ENCODE measurements around the gene CACNA1E. TPM values are rescaled to one million over a fixed set of nuclear protein-coding genes. Genes with fewer than 3 reads are reported as not detected.

CACNA1E gene
- total RNA-seq, 1 experiment from 2014 or later: 0.45 TPM

- POLR2A ChIA-PET: no interaction called here
- H3K4me1 Mint-ChIP-seq (ENCODE audit: low read depth, unreplicated experiment): peaks cover 10% of the 10 kb centered on the region
- H3K9me3 Mint-ChIP-seq (ENCODE audit: unreplicated experiment): peaks cover 21% of the 10 kb centered on the region
- CTCF ChIA-PET: no interaction called here
- no peak for TF ChIP-seq CTCF (IDR thresholded peaks at IDR 0.05; ENCODE audit: insufficient read depth in 1 of 2, low read depth in 1 of 2, low read length in 1 of 2, severe bottlenecking in 1 of 2, unreplicated experiment in 1 of 2)
- H3K27me3 Mint-ChIP-seq (ENCODE audit: insufficient read depth, unreplicated experiment): no peaks in the 10 kb centered on the region
- no peaks in the 10 kb centered on the region for H3K27me3 ChIP-seq (replicated peaks; ENCODE audit: control insufficient read depth, insufficient read depth, low read length)
- intact Hi-C loops (cut with micrococcal nuclease; ENCODE audit: unreplicated experiment): no loop called here
- H3K4me3 ChIP-seq (ENCODE audit: low read depth, low read length): no peak overlapping the region
- H3K27ac Mint-ChIP-seq (ENCODE audit: unreplicated experiment): no peak overlapping the region
- DNase-seq: no peak
- BruUV-seq (replicated peaks): no TSS peak
- no peaks in the 10 kb centered on the region for H3K36me3 Mint-ChIP-seq (ENCODE audit: insufficient read depth, unreplicated experiment)
- H3K9me3 ChIP-seq: no peaks in the 10 kb centered on the region
- H3K4me1 ChIP-seq: peaks cover 8% of the 10 kb centered on the region
- H3K4me3 Mint-ChIP-seq (ENCODE audit: unreplicated experiment): no peak overlapping the region
- H3K36me3 ChIP-seq (ENCODE audit: control insufficient read depth, insufficient read depth, low read length): no peaks in the 10 kb centered on the region
Measured at GRCh38 chr1:181440510-181440909, 42.8 kb upstream of the CACNA1E start.

DNA sequence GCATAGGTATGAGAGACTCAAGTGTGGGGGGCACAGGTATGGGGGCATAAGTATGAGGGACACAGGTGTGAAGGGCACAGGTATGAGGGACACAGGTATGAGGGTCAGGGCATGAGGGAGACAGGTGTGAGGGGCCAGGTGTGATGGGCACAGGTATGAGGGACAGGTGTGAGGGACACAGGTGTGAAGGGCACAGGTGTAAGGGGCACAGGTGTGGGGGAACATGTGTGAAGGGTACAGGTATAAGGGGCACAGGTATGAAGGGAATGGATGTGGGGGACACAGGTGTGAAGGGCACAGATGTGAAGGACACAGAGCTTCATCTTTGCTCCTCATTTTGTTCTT, 41.2 kb upstream of the CACNA1E start:
- H3K9me3 Mint-ChIP-seq (ENCODE audit: unreplicated experiment): peaks cover 21% of the 10 kb centered on the region
- H3K27me3 ChIP-seq (replicated peaks; ENCODE audit: control insufficient read depth, insufficient read depth, low read length): no peaks in the 10 kb centered on the region
- no peak for TF ChIP-seq CTCF (IDR thresholded peaks at IDR 0.05; ENCODE audit: insufficient read depth in 1 of 2, low read depth in 1 of 2, low read length in 1 of 2, severe bottlenecking in 1 of 2, unreplicated experiment in 1 of 2)
- no peaks in the 10 kb centered on the region for H3K36me3 ChIP-seq (ENCODE audit: control insufficient read depth, insufficient read depth, low read length)
- ChIA-PET POLR2A (no interaction called here), CTCF (interaction anchor here (1.0 kb wide), 1 partner anchor 17 kb away, joined by 6 read pairs; no protein-coding TSS in a partner anchor)
- H3K36me3 Mint-ChIP-seq (ENCODE audit: insufficient read depth, unreplicated experiment): no peaks in the 10 kb centered on the region
- H3K4me3 Mint-ChIP-seq (ENCODE audit: unreplicated experiment): no peak overlapping the region
- H3K9me3 ChIP-seq: peaks cover 4% of the 10 kb centered on the region; the same call in 1 of the 2 replicates
- DNase-seq: no peak
- H3K27me3 Mint-ChIP-seq (ENCODE audit: insufficient read depth, unreplicated experiment): no peaks in the 10 kb centered on the region
- H3K4me3 ChIP-seq (ENCODE audit: low read depth, low read length): no peak overlapping the region
- peaks cover 4% of the 10 kb centered on the region; the same call in 1 of the 2 replicates for H3K4me1 ChIP-seq
- no TSS peak for BruUV-seq (replicated peaks)
- peaks cover 10% of the 10 kb centered on the region for H3K4me1 Mint-ChIP-seq (ENCODE audit: low read depth, unreplicated experiment)
- intact Hi-C loops (cut with micrococcal nuclease; ENCODE audit: unreplicated experiment): no loop called here
- H3K27ac Mint-ChIP-seq (ENCODE audit: unreplicated experiment): peak overlapping the region; percentile 30

GRCh38 chr1:181443231-181443853, 40.0 kb upstream of the CACNA1E start:
- no TSS peak for BruUV-seq (replicated peaks)
- Mint-ChIP-seq H3K9me3 (ENCODE audit: unreplicated experiment) (peaks cover 21% of the 10 kb centered on the region), H3K27me3 (ENCODE audit: insufficient read depth, unreplicated experiment) (no peaks in the 10 kb centered on the region), H3K4me1 (ENCODE audit: low read depth, unreplicated experiment) (peaks cover 10% of the 10 kb centered on the region), H3K4me3 (ENCODE audit: unreplicated experiment) (no peak overlapping the region), H3K27ac (ENCODE audit: unreplicated experiment) (no peak overlapping the region), H3K36me3 (ENCODE audit: insufficient read depth, unreplicated experiment) (no peaks in the 10 kb centered on the region)
- no peaks in the 10 kb centered on the region for H3K27me3 ChIP-seq (replicated peaks; ENCODE audit: control insufficient read depth, insufficient read depth, low read length)
- peaks cover 12% of the 10 kb centered on the region for H3K9me3 ChIP-seq
- intact Hi-C loops (cut with micrococcal nuclease; ENCODE audit: unreplicated experiment): no loop called here
- peaks cover 10% of the 10 kb centered on the region; the same call in 1 of the 2 replicates for H3K4me1 ChIP-seq
- DNase-seq: no peak
- CTCF ChIA-PET: no interaction called here
- no peak for TF ChIP-seq CTCF (IDR thresholded peaks at IDR 0.05; ENCODE audit: insufficient read depth in 1 of 2, low read depth in 1 of 2, low read length in 1 of 2, severe bottlenecking in 1 of 2, unreplicated experiment in 1 of 2)
- H3K4me3 ChIP-seq (ENCODE audit: low read depth, low read length): no peak overlapping the region
- POLR2A ChIA-PET: no interaction called here
- H3K36me3 ChIP-seq (ENCODE audit: control insufficient read depth, insufficient read depth, low read length): no peaks in the 10 kb centered on the region
